ENCODE results near the gene HAGHL. TPM values are rescaled to one million over a fixed set of nuclear protein-coding genes. Genes with fewer than 3 reads are reported as not detected.
"Not testable (repeated sequence)": the region's sequence is repeated elsewhere in the genome, so short reads cannot be mapped to it uniquely, and the experiment has no call there.

Gene HAGHL
- total and polyA plus RNA-seq, 4 donors: 7.4 to 51.1 (median 31.8) TPM

DNA sequence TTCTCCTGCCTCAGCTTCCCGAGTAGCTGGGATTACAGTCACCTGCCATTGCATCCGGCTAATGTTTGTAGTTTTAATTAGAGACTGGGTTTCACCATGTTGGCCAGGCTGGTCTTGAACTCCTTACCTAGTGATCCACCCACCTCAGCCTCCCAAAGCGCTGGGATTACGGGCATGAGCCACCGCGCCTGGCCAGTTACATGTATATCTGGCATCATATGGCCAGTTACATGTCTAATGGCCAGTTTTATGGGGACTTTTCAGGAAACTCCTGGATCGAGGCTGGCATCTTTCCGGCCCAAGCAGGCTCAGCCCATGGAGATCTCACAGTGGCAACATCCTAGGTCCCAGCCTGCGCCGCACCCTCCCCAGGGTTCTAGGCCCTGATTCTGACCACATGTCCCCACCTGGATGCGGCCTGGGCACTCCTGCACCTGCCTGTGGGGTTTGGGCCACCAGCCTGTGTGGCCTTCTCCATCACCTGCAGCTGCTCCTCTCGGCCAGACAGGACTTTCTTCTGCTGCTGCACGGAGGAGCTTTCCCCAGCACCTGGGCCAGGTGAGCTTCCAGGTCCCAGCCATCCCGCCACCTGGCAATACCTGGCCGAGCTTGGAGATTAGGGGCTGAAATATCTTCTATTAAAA is 15.2 kb downstream of the HAGHL start:
- Histone ChIP-seq H3K4me1 (ENCODE audit: control insufficient read depth, insufficient read depth, low read length) (peaks cover 18% of the 10 kb centered on the region), H3K9me3 (ENCODE audit: control insufficient read depth, insufficient read depth, low read length) (no peaks in the 10 kb centered on the region), H3K27ac (ENCODE audit: low read depth, low read length) (no peak overlapping the region), H3K36me3 (ENCODE audit: control insufficient read depth, insufficient read depth, low read length) (peaks cover 25% of the 10 kb centered on the region), H3K4me3 (ENCODE audit: low read depth, low read length) (no peak overlapping the region), H3K27me3 (ENCODE audit: control insufficient read depth, insufficient read depth, low read length) (no peaks in the 10 kb centered on the region)
- 93% methylated on average over 11 of the region's 15 CpGs for WGBS (ENCODE audit: insufficient coverage)
- no peak for DNase-seq (ENCODE audit: low read depth in 4 of 6, low spot score in 6 of 6)

DNA sequence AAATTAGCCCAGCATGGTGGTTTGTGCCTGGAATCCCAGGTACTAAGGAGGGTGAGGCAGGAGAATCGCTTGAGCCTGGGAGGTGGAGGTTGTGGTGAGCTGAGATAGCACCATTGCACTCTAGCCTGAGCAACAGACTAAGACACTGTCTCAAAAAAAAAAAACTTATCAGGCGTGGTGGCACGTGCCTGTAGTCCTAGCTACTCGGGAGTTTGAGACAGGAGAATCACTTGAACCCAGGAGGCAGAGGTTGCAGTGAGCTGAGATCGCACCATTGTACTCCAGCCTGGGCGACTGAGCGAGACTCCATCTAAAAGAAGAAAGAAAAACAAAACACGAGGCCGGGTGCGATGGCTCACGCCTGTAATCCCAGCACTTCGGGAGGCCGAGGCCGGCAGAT is 16.0 kb downstream of the HAGHL start:
- H3K27me3 ChIP-seq (ENCODE audit: control insufficient read depth, insufficient read depth, low read length); DNase-seq (ENCODE audit: low read depth in 4 of 6, low spot score in 6 of 6); H3K9me3 ChIP-seq (ENCODE audit: control insufficient read depth, insufficient read depth, low read length); H3K4me3 ChIP-seq (ENCODE audit: low read depth, low read length); H3K27ac ChIP-seq (ENCODE audit: low read depth, low read length): not testable (repeated sequence)
- WGBS (ENCODE audit: insufficient coverage): 83% methylated on average over 6 of the region's 14 CpGs
- peaks cover 18% of the 10 kb centered on the region for H3K4me1 ChIP-seq (ENCODE audit: control insufficient read depth, insufficient read depth, low read length)
- peaks cover 17% of the 10 kb centered on the region for H3K36me3 ChIP-seq (ENCODE audit: control insufficient read depth, insufficient read depth, low read length)

DNA sequence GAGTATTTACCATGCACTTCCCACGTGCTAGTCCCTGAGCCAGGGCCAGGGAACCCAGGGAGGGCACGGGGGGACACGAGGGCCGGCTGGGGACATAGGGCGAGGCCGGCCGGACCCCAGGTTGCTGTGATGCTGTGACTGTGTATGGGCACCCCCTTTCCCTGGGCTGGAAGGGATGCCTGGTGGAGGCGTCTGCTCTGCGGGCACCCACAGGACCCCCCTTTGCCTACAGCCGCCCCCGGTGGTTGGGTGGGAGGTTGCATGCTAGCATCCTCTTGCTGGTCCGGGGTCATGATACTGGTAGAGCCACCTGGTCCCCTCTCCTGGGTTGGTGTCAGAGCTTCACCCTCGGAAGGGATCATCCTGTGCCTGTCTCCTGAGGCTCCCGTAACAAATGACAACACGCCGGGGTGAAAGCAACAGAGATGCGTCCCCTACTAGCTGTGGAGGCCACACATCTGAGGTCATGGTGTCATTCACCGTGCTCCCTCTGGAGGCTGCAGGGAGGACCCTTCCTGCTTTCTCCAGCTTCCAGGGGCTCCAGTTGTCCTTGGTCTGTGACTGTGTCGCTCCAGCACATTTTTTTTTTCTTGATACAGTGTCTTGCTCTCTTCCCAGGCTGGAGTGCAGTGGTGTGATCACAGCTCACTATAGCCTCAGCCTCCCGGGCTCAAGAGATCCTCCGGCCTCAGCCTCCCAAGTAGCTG is 17.0 kb downstream of the HAGHL start:
- Histone ChIP-seq H3K4me3 (ENCODE audit: low read depth, low read length) (no peak overlapping the region), H3K4me1 (ENCODE audit: control insufficient read depth, insufficient read depth, low read length) (peaks cover 18% of the 10 kb centered on the region), H3K36me3 (ENCODE audit: control insufficient read depth, insufficient read depth, low read length) (peaks cover 7% of the 10 kb centered on the region), H3K9me3 (ENCODE audit: control insufficient read depth, insufficient read depth, low read length) (no peaks in the 10 kb centered on the region), H3K27ac (ENCODE audit: low read depth, low read length) (no peak overlapping the region), H3K27me3 (ENCODE audit: control insufficient read depth, insufficient read depth, low read length) (no peaks in the 10 kb centered on the region)
- DNase-seq (ENCODE audit: low read depth in 4 of 6, low spot score in 6 of 6): no peak
- 85% methylated on average over 18 of the region's 21 CpGs for WGBS (ENCODE audit: insufficient coverage)

DNA sequence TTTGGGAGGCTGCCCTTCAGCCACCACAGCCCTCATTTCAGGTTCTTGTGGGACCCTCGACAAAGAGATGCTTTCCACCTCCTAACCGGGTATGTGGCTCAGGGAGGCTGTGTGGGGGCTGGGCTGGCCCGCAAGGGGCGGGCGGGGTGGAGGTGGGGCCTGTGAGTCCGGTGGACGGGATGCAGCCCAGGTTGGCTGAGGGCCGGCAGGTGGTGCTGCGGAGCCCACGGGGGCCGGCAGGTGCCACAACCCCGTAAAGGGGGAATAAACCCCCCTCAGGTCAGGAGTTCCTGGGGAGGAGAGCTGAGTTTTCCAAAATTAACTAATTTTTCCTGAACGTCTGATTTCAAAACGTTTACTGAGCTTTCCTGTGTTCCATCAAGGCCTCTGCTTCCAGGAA is 18.8 kb downstream of the HAGHL start:
- peaks cover 8% of the 10 kb centered on the region for H3K4me1 ChIP-seq (ENCODE audit: control insufficient read depth, insufficient read depth, low read length)
- DNase-seq (ENCODE audit: low read depth in 4 of 6, low spot score in 6 of 6): no peak
- no peak overlapping the region for H3K4me3 ChIP-seq (ENCODE audit: low read depth, low read length)
- H3K9me3 ChIP-seq (ENCODE audit: control insufficient read depth, insufficient read depth, low read length): no peaks in the 10 kb centered on the region
- no peaks in the 10 kb centered on the region for H3K27me3 ChIP-seq (ENCODE audit: control insufficient read depth, insufficient read depth, low read length)
- H3K27ac ChIP-seq (ENCODE audit: low read depth, low read length): no peak overlapping the region
- 20% methylated on average over 2 of the region's 14 CpGs for WGBS (ENCODE audit: insufficient coverage)
- H3K36me3 ChIP-seq (ENCODE audit: control insufficient read depth, insufficient read depth, low read length): no peaks in the 10 kb centered on the region

DNA sequence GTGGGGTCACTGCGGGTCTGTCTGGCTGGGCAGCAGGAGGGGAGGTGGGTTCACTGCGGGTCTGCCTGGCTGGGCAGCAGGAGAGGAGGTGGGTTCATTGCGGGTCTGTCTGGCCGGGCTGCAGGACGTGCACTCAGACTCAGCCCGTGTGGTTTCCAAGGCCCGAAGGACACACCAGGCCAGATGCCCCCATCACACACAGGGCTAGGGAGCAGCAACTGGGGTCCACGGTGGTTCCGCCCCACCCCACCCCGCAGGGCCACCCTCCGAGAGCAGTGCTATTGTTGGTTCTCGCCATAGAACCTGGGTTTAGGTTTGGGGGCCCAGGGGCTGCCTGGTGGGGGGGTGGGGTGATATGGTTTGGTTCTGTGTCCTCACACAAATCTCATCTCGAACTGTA is 19.7 kb downstream of the HAGHL start:
- 80% methylated on average over 8 of the region's 13 CpGs for WGBS (ENCODE audit: insufficient coverage)
- no peaks in the 10 kb centered on the region for H3K36me3 ChIP-seq (ENCODE audit: control insufficient read depth, insufficient read depth, low read length)
- no peaks in the 10 kb centered on the region for H3K9me3 ChIP-seq (ENCODE audit: control insufficient read depth, insufficient read depth, low read length)
- H3K27ac ChIP-seq (ENCODE audit: low read depth, low read length): no peak overlapping the region
- DNase-seq (ENCODE audit: low read depth in 4 of 6, low spot score in 6 of 6): no peak
- no peak overlapping the region for H3K4me3 ChIP-seq (ENCODE audit: low read depth, low read length)
- H3K27me3 ChIP-seq (ENCODE audit: control insufficient read depth, insufficient read depth, low read length): peaks cover 4% of the 10 kb centered on the region
- peaks cover 3% of the 10 kb centered on the region for H3K4me1 ChIP-seq (ENCODE audit: control insufficient read depth, insufficient read depth, low read length)

DNA sequence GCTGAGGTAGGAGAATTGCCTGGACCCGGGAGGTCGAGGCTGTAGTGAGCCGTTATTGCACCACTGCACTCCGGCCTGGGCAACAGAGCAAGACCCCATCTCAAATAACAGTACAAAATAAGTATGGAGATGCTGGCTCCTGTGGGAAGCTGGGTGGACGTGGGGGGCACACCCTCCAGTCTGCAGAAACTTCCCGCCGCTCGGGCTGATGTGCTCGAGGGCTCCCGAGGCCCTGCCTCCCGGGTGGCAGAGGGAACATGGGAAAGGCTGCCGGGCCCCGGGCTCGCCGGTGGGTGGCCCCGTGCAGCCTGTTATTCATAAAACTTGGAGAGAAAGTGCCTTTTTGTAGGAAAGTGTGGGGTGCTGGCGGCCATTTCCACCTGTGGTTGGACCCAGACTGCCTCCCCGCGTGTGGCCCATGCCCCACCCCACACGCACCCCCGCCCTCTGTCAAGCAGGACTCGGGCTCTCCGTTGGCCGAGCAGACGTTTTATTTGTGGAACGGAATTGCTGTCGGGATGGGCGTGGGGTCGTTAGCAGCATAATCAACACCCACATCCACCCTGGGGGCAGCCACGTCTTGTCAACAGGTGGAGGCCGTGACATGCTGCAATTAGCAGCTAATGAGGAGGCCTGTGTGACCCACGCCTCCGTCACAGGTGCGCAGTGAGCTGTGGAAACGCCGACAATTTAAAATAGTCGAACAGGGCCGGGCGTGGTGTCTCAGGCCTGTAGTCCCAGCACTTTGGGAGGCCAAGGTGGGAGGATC is 21.3 kb downstream of the HAGHL start:
- Histone ChIP-seq H3K36me3 (ENCODE audit: control insufficient read depth, insufficient read depth, low read length) (no peaks in the 10 kb centered on the region), H3K27me3 (ENCODE audit: control insufficient read depth, insufficient read depth, low read length) (peaks cover 9% of the 10 kb centered on the region), H3K27ac (ENCODE audit: low read depth, low read length) (no peak overlapping the region), H3K4me1 (ENCODE audit: control insufficient read depth, insufficient read depth, low read length) (peaks cover 5% of the 10 kb centered on the region), H3K9me3 (ENCODE audit: control insufficient read depth, insufficient read depth, low read length) (no peaks in the 10 kb centered on the region), H3K4me3 (ENCODE audit: low read depth, low read length) (no peak overlapping the region)
- 78% methylated on average over 33 of the region's 39 CpGs for WGBS (ENCODE audit: insufficient coverage)
- DNase-seq (ENCODE audit: low read depth in 4 of 6, low spot score in 6 of 6): no peak

DNA sequence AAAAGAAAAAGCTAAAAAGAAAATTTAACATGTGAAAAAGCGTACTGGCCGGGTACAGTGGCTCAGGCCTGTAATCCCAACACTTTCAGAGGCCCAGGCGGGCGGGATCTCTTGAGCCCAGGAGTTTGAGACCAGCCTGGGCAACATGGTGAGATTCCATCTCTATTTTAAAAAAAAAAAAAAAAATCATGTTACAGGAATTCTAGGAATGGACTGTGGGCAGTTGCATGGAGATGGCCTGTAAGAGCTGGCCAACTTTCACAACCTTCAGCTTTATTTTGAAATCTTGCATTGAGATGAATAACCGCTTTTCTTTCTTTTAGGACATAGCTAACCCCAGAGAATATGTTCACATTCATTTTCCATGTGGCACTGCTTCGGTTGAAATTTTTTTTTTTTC is 22.1 kb downstream of the HAGHL start:
- 100% methylated on average over 1 of the region's 6 CpGs for WGBS (ENCODE audit: insufficient coverage)
- Histone ChIP-seq H3K36me3 (ENCODE audit: control insufficient read depth, insufficient read depth, low read length) (no peaks in the 10 kb centered on the region), H3K27ac (ENCODE audit: low read depth, low read length) (no peak overlapping the region), H3K4me3 (ENCODE audit: low read depth, low read length) (no peak overlapping the region), H3K4me1 (ENCODE audit: control insufficient read depth, insufficient read depth, low read length) (peaks cover 5% of the 10 kb centered on the region), H3K27me3 (ENCODE audit: control insufficient read depth, insufficient read depth, low read length) (peaks cover 9% of the 10 kb centered on the region), H3K9me3 (ENCODE audit: control insufficient read depth, insufficient read depth, low read length) (no peaks in the 10 kb centered on the region)
- DNase-seq (ENCODE audit: low read depth in 4 of 6, low spot score in 6 of 6): no peak

DNA sequence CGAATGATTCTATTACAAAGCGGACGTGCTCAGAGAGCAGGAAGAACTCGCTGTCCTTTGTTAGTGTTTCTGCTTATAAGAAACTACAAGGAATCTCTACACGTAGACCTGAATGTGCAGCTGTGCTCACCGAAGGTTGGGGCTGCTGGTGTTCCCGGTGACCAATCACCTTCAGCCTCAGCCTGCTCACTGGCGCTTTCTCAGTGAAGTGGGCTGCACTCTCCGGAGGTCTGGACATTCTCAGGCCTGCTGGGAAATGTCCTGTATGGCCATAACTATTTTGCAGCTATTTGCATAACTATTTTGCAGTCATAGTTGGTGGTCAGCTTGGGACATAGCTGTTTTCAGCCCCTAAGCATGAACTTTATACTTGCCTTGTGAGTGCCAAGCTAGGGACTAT is 23.6 kb downstream of the HAGHL start:
- Histone ChIP-seq H3K27ac (ENCODE audit: low read depth, low read length) (no peak overlapping the region), H3K36me3 (ENCODE audit: control insufficient read depth, insufficient read depth, low read length) (no peaks in the 10 kb centered on the region), H3K4me1 (ENCODE audit: control insufficient read depth, insufficient read depth, low read length) (peaks cover 5% of the 10 kb centered on the region), H3K27me3 (ENCODE audit: control insufficient read depth, insufficient read depth, low read length) (peaks cover 9% of the 10 kb centered on the region), H3K9me3 (ENCODE audit: control insufficient read depth, insufficient read depth, low read length) (no peaks in the 10 kb centered on the region), H3K4me3 (ENCODE audit: low read depth, low read length) (no peak overlapping the region)
- WGBS (ENCODE audit: insufficient coverage): 53% methylated on average over 9 of the region's 9 CpGs
- DNase-seq (ENCODE audit: low read depth in 4 of 6, low spot score in 6 of 6): no peak

DNA sequence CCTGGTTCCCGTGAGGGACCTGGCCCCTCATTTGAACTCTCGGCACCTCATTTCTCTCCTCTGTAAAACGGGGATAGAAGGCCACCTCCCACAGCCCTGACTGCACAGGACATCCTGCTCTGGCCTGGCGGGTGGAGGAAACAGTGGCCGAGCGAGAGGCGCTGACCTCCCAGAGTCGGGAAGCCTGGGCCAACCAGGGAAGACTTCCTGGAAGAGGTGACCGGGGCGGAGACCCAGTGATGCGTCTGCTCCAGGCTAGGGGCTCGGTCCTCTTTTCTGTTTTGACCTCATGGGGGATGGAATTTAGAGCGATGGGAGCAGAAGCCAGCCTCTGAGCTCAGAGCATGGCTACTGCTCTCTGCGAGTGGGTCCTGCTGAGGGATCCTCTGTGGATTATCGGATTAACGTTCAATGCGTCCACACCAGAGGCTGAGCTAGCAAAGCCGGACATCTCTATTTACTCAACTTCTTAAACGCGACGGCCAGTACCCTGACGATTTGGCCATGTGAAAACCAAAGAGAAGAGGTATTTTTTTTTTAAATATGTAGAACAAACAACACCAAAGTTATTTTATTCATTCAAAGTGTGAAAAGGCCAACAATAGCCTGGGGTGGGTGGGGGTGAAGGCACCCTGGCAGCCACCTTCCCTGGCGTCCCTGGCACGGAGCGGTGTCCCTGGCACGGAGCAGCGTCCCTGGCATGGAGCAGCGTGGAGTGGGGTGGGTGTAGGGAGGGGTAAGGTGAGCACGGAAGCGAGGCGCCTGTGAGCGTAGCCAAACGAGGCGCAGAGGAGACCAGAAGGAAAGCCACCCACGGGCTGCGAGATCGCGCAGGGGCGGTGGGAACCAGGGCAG is 24.5 kb downstream of the HAGHL start:
- no peaks in the 10 kb centered on the region for H3K36me3 ChIP-seq (ENCODE audit: control insufficient read depth, insufficient read depth, low read length)
- 54% methylated on average over 33 of the region's 39 CpGs for WGBS (ENCODE audit: insufficient coverage)
- DNase-seq (ENCODE audit: low read depth in 4 of 6, low spot score in 6 of 6): no peak
- no peak overlapping the region for H3K4me3 ChIP-seq (ENCODE audit: low read depth, low read length)
- H3K9me3 ChIP-seq (ENCODE audit: control insufficient read depth, insufficient read depth, low read length): no peaks in the 10 kb centered on the region
- no peak overlapping the region for H3K27ac ChIP-seq (ENCODE audit: low read depth, low read length)
- peaks cover 5% of the 10 kb centered on the region for H3K4me1 ChIP-seq (ENCODE audit: control insufficient read depth, insufficient read depth, low read length)
- peaks cover 9% of the 10 kb centered on the region for H3K27me3 ChIP-seq (ENCODE audit: control insufficient read depth, insufficient read depth, low read length)

Data from spinal cord (tissue), 10 donors.